Kidney (tissue), 14 donors: ENCODE data around the gene COL21A1. TPM values are rescaled to one million over a fixed set of nuclear protein-coding genes. Genes with fewer than 3 reads are reported as not detected.
A peak's percentile ranks its signal among the peaks of the same experiment; 100 is the strongest.
"Not testable (repeated sequence)": the region's sequence is repeated elsewhere in the genome, so short reads cannot be mapped to it uniquely, and the experiment has no call there.

Experiments used
- DNase-seq, 5 donors: peaks; one replicate each; pipeline ENCODE4 v3.0.0-alpha.2; 2013 to 2020
- FAIRE-seq: peaks from 2 replicates; lab custom pipeline; 2012; peaks lifted over from hg19 to GRCh38; lab: Jason Lieb, UNC
- H3K27ac ChIP-seq, 2 donors: one replicate each; pipeline ENCODE4 v1.7.0; 2013; ENCODE audit warnings: low read depth in 2 of 2, low read length in 2 of 2, inconsistent platforms in 1 of 2
- H3K27me3 ChIP-seq: one replicate; pipeline ENCODE4 v1.7.1; 2013; ENCODE audit warnings: low read length, inconsistent platforms; ENCODE audit not compliant: control insufficient read depth, insufficient read depth
- H3K36me3 ChIP-seq, 3 donors: one replicate each; pipeline versions ENCODE4 v1.7.0 to v1.7.1; 2013; ENCODE audit warnings: low read length in 3 of 3, control low read depth in 1 of 3, inconsistent platforms in 1 of 3; ENCODE audit not compliant: insufficient read depth in 3 of 3, control insufficient read depth in 2 of 3
- H3K4me1 ChIP-seq, 3 donors: one replicate each; pipeline versions ENCODE4 v1.7.0 to v1.7.1; 2013; ENCODE audit warnings: low read length in 3 of 3, inconsistent platforms in 1 of 3, low read depth in 1 of 3; ENCODE audit not compliant: control insufficient read depth in 2 of 3, insufficient read depth in 2 of 3
- H3K4me3 ChIP-seq, 3 donors: one replicate each; pipeline versions ENCODE4 v1.7.0 to v1.8.1; 2013; ENCODE audit warnings: low read length in 3 of 3, control low read depth in 1 of 3, inconsistent platforms in 1 of 3
- H3K9ac ChIP-seq, 3 donors: one replicate each; pipeline versions ENCODE4 v1.7.0 to v1.7.1; 2013; ENCODE audit warnings: low read length in 3 of 3, control low read depth in 1 of 3, inconsistent platforms in 1 of 3
- H3K9me3 ChIP-seq, 3 donors: one replicate each; pipeline versions ENCODE4 v1.7.0 to v1.7.1; 2013; ENCODE audit warnings: low read length in 3 of 3, control low read depth in 1 of 3, inconsistent platforms in 1 of 3; ENCODE audit not compliant: control insufficient read depth in 2 of 3, insufficient read depth in 1 of 3
- CTCF ChIP-seq: IDR thresholded peaks from 3 replicates; pipeline ENCODE4 v1.5.1; 2012; ENCODE audit warnings: mild to moderate bottlenecking, moderate library complexity, borderline replicate concordance; ENCODE audit not compliant: insufficient read depth; ENCODE audit errors: extremely low read depth
- intact Hi-C: fragments of 100-400 bp; cut with DNase I; formaldehyde crosslinking; loops from one replicate; pipeline ENCODE4 v1.11.1; 2022
- polyA plus RNA-seq: library from polyadenylated mRNA; stranded (reverse); fragments of 350-450 nt; fragmentation: Illumina TruSeq; extraction: RNeasy Lipid Tissue Mini Kit (QIAGEN cat#74804); gene quantifications from one replicate; pipeline ENCODE4 v1.2.3, GENCODE V29; 2014; ENCODE audit warnings: low read depth, low replicate concordance; ENCODE audit not compliant: insufficient read depth
- total RNA-seq: library from RNA; stranded (reverse); fragmentation: NEBNext Ultra II Directional; extraction: Animal tissue kit (Norgen Biotek cat#: 25700); gene quantifications from one replicate; pipeline ENCODE4 v1.2.1, GENCODE V29; 2021
- donor health status: control.
- donor health status: control.
- donor health status: control.
- donor health status: control.
- donor health status: control.
- donor health status: DM: yes; HTN: yes; CAD: no.
- donor health status: Normal renal cell carcinoma (clear cell type).

Gene COL21A1
- total and polyA plus RNA-seq, 2 donors from 2014 or later, result 1.6 to 3.1 TPM

GRCh38 chr6:56266011-56266410, 18.6 kb upstream of the COL21A1 start:
- Histone ChIP-seq H3K27me3 (no peaks in the 10 kb centered on the region), H3K4me1 (no peaks in the 10 kb centered on the region), H3K4me3 (no peak overlapping the region), H3K9ac (no peak overlapping the region), H3K27ac (no peak overlapping the region), H3K36me3 (no peaks in the 10 kb centered on the region), H3K9me3 (peaks cover 0 to 9% (median 0%) of the 10 kb centered on the region in 3 donors)
- TF ChIP-seq CTCF, result no peak
- DNase-seq (no peak), FAIRE-seq (no peak)
- intact Hi-C loops, result no loop called here

- no peak overlapping the region for H3K27ac ChIP-seq
- no peak overlapping the region for H3K4me3 ChIP-seq
- H3K9me3 ChIP-seq, result no peaks in the 10 kb centered on the region
- no peaks in the 10 kb centered on the region for H3K4me1 ChIP-seq
- H3K9ac ChIP-seq, result no peak overlapping the region
- intact Hi-C loops, result no loop called here
- no peaks in the 10 kb centered on the region for H3K36me3 ChIP-seq
- DNase-seq (peak in 1 of 5 donors; percentile 54), FAIRE-seq (no peak)
- no peak for TF ChIP-seq CTCF
- H3K27me3 ChIP-seq, result no peaks in the 10 kb centered on the region
Measured at GRCh38 chr6:56263596-56264315, 16.4 kb upstream of the COL21A1 start.

GRCh38 chr6:56260593-56260992, 13.2 kb upstream of the COL21A1 start:
- intact Hi-C loops, H3K36me3 ChIP-seq, H3K9ac ChIP-seq, H3K9me3 ChIP-seq, H3K4me3 ChIP-seq, H3K27me3 ChIP-seq, H3K27ac ChIP-seq, DNase-seq, FAIRE-seq, H3K4me1 ChIP-seq: not testable (repeated sequence)

- intact Hi-C loops, result no loop called here
- H3K9ac ChIP-seq, result no peak overlapping the region
- DNase-seq (peak in 3 of 5 donors; percentile 12 to 78 (median 68)), FAIRE-seq (no peak)
- no peaks in the 10 kb centered on the region for H3K36me3 ChIP-seq
- no peaks in the 10 kb centered on the region for H3K27me3 ChIP-seq
- no peaks in the 10 kb centered on the region for H3K9me3 ChIP-seq
- H3K4me3 ChIP-seq, result no peak overlapping the region
- H3K4me1 ChIP-seq, result no peaks in the 10 kb centered on the region
- TF ChIP-seq CTCF, result no peak
- no peak overlapping the region for H3K27ac ChIP-seq
Measured at GRCh38 chr6:56259234-56260077, 12.1 kb upstream of the COL21A1 start.
